Ovary (tissue), 3 donors: Measurements from ENCODE around the gene HOXC9.

Source experiments
- CTCF ChIP-seq, 3 donors: fragments of 450-650 bp in 2 of 3; fragments of 200-600 bp in 1 of 3; IDR thresholded peaks; one replicate each; pipeline versions ENCODE4 v1.5.1 to v1.8.0; 2016 to 2022; ENCODE audit warnings: antibody characterized with exemption in 3 of 3, mild to moderate bottlenecking in 1 of 3
- EP300 ChIP-seq: sonication (generic); formaldehyde crosslinking; IDR thresholded peaks from one replicate; pipeline ENCODE4 v1.6.1; 2017; ENCODE audit warnings: antibody characterized with exemption
- POLR2A ChIP-seq: fragments of 450-650 bp; IDR thresholded peaks from one replicate; pipeline ENCODE4 v1.6.1; 2017; ENCODE audit warnings: antibody characterized with exemption, mild to moderate bottlenecking, moderate library complexity
- donor health status: DM: no; HTN: no; CAD: no.

GRCh38 chr12:54017878-54018467 is 18.0 kb downstream of the HOXC9 start:
- TF ChIP-seq CTCF (IDR thresholded peaks at IDR 0.05) (peak in 1 of 3 donors; percentile 7), POLR2A (peak; percentile 72), EP300 (no peak)
